ENCODE measurements around the gene PRKCZ. TPM values are rescaled to one million over a fixed set of nuclear protein-coding genes. Genes with fewer than 3 reads are reported as not detected.

Gene PRKCZ
- total RNA-seq, 1 donor from 2014 or later = 17.9 TPM

DNA sequence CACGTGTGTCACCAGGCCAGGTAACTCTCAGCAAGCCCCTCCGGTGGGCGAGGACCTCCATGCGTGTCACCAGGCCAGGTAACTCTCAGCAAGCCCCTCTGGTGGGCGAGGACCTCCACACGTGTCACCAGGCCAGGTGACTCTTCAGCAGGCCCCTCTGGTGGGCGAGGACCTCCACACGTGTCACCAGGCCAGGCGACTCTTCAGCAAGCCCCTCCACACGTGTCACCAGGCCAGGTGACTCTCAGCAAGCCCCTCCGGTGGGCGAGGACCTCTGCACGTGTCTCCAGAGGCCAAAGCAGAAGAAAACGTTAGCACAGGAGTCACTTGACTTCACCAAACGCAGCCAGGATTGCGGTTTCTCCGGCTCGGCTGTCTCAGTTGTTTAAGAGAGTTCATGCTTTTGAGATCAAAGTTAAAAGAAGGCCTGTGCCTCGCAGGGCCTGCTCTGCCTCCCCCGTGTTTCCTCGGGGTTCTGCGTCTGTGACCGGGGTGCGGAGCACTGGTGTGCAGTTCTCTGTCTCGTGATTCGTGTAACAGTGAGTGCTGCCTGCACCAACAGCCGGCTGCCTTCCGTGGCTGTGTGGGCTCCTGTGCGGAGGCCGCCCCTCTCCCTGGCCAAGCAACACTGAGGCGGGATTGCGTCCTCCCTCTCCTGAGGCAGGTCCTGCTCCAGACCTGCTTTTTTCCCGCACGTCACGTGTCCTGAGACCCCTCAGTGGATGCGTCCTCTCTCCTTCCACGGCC, 56.6 kb downstream of the PRKCZ start:
- no peaks in the 10 kb centered on the region for H3K27me3 ChIP-seq
- DNase-seq (ENCODE audit: extremely low spot score in 2 of 2) = no peak
- TF ChIP-seq, protein P1, sequence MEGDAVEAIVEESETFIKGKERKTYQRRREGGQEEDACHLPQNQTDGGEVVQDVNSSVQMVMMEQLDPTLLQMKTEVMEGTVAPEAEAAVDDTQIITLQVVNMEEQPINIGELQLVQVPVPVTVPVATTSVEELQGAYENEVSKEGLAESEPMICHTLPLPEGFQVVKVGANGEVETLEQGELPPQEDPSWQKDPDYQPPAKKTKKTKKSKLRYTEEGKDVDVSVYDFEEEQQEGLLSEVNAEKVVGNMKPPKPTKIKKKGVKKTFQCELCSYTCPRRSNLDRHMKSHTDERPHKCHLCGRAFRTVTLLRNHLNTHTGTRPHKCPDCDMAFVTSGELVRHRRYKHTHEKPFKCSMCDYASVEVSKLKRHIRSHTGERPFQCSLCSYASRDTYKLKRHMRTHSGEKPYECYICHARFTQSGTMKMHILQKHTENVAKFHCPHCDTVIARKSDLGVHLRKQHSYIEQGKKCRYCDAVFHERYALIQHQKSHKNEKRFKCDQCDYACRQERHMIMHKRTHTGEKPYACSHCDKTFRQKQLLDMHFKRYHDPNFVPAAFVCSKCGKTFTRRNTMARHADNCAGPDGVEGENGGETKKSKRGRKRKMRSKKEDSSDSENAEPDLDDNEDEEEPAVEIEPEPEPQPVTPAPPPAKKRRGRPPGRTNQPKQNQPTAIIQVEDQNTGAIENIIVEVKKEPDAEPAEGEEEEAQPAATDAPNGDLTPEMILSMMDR (IDR thresholded peaks at IDR 0.05) = no peak
- TF ChIP-seq POLR2AphosphoS5 (IDR thresholded peaks at IDR 0.05; ENCODE audit: insufficient read depth in 1 of 2, low read depth in 1 of 2) (no peak), POLR2A (IDR thresholded peaks at IDR 0.05) (no peak)
- H3K36me3 ChIP-seq = no peaks in the 10 kb centered on the region
- intact Hi-C loops (cut with DNase I) = no loop called here
- H3K27ac ChIP-seq = no peak overlapping the region
- H3K4me3 ChIP-seq = no peak overlapping the region
- H3K4me1 ChIP-seq = no peaks in the 10 kb centered on the region
- no peaks in the 10 kb centered on the region for H3K9me3 ChIP-seq

DNA sequence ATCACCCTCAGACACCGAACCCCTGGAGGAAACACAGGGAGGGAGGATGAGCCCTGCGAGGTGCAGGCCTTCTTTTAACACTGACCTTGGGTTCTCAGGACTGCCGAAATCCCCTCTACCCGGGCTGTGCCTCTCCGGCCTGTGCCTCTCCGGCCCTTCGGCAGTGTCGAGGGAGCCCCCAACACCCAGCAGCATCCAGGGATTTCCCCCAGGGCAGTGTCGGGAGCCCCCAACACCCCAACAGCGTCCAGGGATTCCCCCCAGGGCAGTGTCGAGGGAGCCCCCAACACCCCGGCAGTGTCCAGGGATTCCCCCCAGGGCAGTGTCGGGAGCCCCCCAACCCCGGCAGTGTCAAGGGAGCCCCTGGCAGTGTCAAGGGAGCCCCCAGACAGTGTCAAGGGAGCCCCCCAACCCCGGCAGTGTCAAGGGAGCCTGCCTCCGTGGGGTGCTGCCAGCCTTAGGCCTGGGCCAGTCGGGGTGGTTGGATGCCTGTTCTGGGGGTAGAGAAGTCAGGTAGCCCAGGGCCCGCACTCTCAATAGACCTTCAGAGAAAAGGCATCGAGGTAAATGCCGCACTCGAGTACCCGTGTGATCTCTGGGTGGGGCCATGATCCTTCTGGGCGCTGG, 57.5 kb downstream of the PRKCZ start:
- H3K9me3 ChIP-seq = no peaks in the 10 kb centered on the region
- no peaks in the 10 kb centered on the region for H3K36me3 ChIP-seq
- DNase-seq (ENCODE audit: extremely low spot score in 2 of 2) = no peak
- no peak overlapping the region for H3K4me3 ChIP-seq
- H3K27ac ChIP-seq = no peak overlapping the region
- no peaks in the 10 kb centered on the region for H3K4me1 ChIP-seq
- intact Hi-C loops (cut with DNase I) = no loop called here
- no peak for TF ChIP-seq POLR2A (IDR thresholded peaks at IDR 0.05)
- no peak for TF ChIP-seq POLR2AphosphoS5 (IDR thresholded peaks at IDR 0.05; ENCODE audit: insufficient read depth in 1 of 2, low read depth in 1 of 2)
- TF ChIP-seq, protein P1 (IDR thresholded peaks at IDR 0.05) = no peak
- no peaks in the 10 kb centered on the region for H3K27me3 ChIP-seq

DNA sequence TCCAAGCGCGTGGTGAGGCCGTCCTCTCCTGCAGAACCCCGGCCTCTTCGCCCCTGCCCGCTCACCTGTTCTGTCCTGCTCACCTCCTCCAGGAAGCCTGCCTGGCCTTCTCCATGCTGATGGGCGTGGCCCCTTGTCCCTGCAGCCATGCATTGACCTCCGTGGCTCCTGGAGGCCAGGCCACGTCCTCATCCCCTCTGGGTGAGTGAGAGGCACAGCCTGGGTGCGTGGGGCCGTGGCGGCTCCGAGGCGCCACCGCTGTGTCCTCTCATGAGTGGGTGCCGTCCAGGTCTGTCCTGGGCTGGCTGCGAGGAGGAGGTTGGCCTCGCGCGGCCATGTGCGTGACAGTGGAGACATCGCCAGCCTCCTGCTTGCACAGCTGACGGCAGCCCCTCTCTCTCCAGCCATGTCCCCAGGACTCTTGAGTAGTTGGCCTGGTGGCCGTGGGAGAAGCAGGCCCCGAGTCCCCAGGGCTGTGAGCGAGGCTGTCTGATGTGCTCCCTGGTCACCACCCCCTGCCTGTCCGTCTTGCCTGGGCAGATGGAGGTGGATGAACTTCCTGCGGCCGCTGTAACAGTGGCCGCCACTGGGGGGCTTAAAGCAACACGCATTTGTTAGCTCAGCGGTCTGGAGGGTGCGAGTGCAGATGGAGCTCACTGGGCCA, 58.1 kb downstream of the PRKCZ start:
- no peak for DNase-seq (ENCODE audit: extremely low spot score in 2 of 2)
- H3K9me3 ChIP-seq = no peaks in the 10 kb centered on the region
- H3K4me3 ChIP-seq = no peak overlapping the region
- H3K27me3 ChIP-seq = no peaks in the 10 kb centered on the region
- H3K36me3 ChIP-seq = no peaks in the 10 kb centered on the region
- TF ChIP-seq, protein P1 (IDR thresholded peaks at IDR 0.05) = no peak
- TF ChIP-seq POLR2AphosphoS5 (IDR thresholded peaks at IDR 0.05; ENCODE audit: insufficient read depth in 1 of 2, low read depth in 1 of 2) (no peak), POLR2A (IDR thresholded peaks at IDR 0.05) (no peak)
- H3K27ac ChIP-seq = no peak overlapping the region
- intact Hi-C loops (cut with DNase I) = no loop called here
- H3K4me1 ChIP-seq = no peaks in the 10 kb centered on the region

DNA sequence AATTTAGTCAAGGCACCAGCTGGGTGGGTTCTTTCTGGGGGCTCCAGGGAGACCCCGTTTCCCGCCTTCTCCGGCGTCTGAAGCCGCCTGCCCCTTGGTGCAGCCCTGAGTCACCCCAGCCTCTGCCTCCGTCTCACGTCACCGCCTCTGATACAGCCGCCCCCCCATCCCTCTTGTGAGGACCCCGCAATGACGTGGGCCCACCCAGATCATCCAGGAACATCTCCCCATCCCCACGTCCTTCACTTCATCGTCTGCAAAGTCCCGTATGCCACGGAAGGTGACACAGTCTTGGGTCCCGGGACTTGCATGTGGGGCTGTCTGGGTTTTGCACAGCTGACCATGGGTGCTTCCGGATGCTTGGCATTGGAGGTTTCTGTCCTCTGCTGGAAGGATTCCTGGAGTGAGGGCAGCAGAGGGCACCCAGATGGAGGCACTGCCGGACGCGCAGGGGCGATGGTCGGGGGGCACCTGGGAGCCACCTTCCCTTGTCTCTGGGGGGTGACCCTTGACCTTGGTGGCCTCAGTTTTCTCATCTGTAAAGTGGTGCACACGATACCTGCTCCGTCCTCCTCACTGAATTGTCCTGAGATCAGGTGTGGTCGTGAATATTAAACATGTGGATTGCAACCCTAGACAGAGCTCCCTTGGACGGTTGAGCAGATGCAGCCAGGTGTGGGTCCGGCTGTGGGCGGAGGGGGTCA, 58.8 kb downstream of the PRKCZ start:
- intact Hi-C loops (cut with DNase I) = no loop called here
- TF ChIP-seq POLR2AphosphoS5 (IDR thresholded peaks at IDR 0.05; ENCODE audit: insufficient read depth in 1 of 2, low read depth in 1 of 2) = no peak
- TF ChIP-seq, protein P1 (IDR thresholded peaks at IDR 0.05) = no peak
- TF ChIP-seq POLR2A (IDR thresholded peaks at IDR 0.05) = no peak
- Histone ChIP-seq H3K27me3 (no peaks in the 10 kb centered on the region), H3K4me3 (no peak overlapping the region), H3K4me1 (no peaks in the 10 kb centered on the region), H3K27ac (no peak overlapping the region), H3K36me3 (no peaks in the 10 kb centered on the region), H3K9me3 (no peaks in the 10 kb centered on the region)
- DNase-seq (ENCODE audit: extremely low spot score in 2 of 2) = no peak

All from vagina (tissue), 2 donors.